Activated CD4-positive, alpha-beta T cell treated with anti-CD3 and anti-CD28 coated beads for 36 hours (primary cell): ENCODE data around the gene TSPO2. TPM values are rescaled to one million over a fixed set of nuclear protein-coding genes. Genes with fewer than 3 reads are reported as not detected.

Experiments used
- ATAC-seq: fragments of 200-7000 bp; cut with Tn5 transposase; one replicate; pipeline ENCODE4 v1.10.0; 2021; ENCODE audit warnings: mild to moderate bottlenecking, moderate library complexity
- CTCF ChIA-PET: fragments of 350-600 bp; sonication (Branson Sonifier 250); formaldehyde crosslinking; loops from one replicate; lab custom pipeline; 2021; ENCODE audit warnings: antibody characterized with exemption; lab: Charles Lee
- POLR2A ChIA-PET: fragments of 350-600 bp; sonication (Branson Sonifier 250); formaldehyde crosslinking; loops from one replicate; lab custom pipeline; 2021; ENCODE audit warnings: antibody characterized with exemption, inconsistent platforms; lab: Charles Lee
- DNase-seq: peaks from one replicate; pipeline ENCODE4 v3.0.0-alpha.2; 2020
- H3K27ac Mint-ChIP-seq: one replicate; pipeline ENCODE4 v1.8.0; 2021; ENCODE audit warnings: mixed read lengths
- H3K27me3 Mint-ChIP-seq: one replicate; pipeline ENCODE4 v1.8.0; 2021; ENCODE audit warnings: mixed read lengths
- H3K36me3 Mint-ChIP-seq: one replicate; pipeline ENCODE4 v1.8.0; 2021; ENCODE audit warnings: low read depth, mixed read lengths
- H3K4me1 Mint-ChIP-seq: one replicate; pipeline ENCODE4 v1.8.0; 2021; ENCODE audit warnings: mixed read lengths
- H3K4me3 Mint-ChIP-seq: one replicate; pipeline ENCODE4 v1.8.0; 2021; ENCODE audit warnings: mild to moderate bottlenecking, moderate library complexity, mixed read lengths
- H3K9me3 Mint-ChIP-seq: one replicate; pipeline ENCODE4 v1.8.0; 2021; ENCODE audit warnings: low read depth, mixed read lengths
- intact Hi-C, 2 experiments: fragments of 100-400 bp; cut with DNase I in 1 of 2; cut with micrococcal nuclease in 1 of 2; formaldehyde crosslinking; loops; one replicate each; pipeline versions ENCODE4 v1.14.2 to v1.15.1; 2022 to 2024; cut with DNase I, micrococcal nuclease
- total RNA-seq, 2 experiments: library from RNA; stranded (reverse); gene quantifications; one replicate each; pipeline ENCODE4 v1.2.3, GENCODE V29; 2021

The TSPO2 gene
- total RNA-seq, 2 experiments from 2014 or later = not detected

DNA sequence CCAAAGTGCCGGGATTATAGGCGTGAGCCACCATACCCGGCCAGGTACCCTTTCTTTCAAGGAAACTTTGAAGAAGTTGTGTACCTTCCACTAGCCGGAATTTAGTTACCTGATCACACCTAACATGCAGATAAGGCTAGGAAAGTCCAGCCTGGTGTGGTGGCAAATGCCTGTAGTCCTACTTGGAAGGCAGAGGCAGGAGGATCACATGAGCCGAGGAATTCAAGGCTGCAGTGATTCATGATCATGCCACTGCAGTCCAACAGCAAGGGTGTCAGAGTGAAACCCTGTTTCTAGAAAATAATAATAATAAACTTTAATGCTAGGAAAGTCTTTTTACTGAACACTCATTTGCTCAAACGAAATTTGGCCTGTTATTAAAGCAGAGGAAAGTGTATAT, 51.5 kb downstream of the TSPO2 start:
- Mint-ChIP-seq H3K4me3 (no peak overlapping the region), H3K9me3 (no peaks in the 10 kb centered on the region), H3K4me1 (no peaks in the 10 kb centered on the region), H3K36me3 (peaks cover 68% of the 10 kb centered on the region), H3K27me3 (no peaks in the 10 kb centered on the region), H3K27ac (no peak overlapping the region)
- intact Hi-C loops = loop anchor here in 1 of 2 experiments (5.0 kb wide), 2 partner anchors 89 to 224 kb away; no protein-coding TSS in a partner anchor
- DNase-seq (no peak), ATAC-seq (no peak)
- CTCF ChIA-PET = interaction anchor here (0.8 kb wide), 1 partner anchor 84 kb away, joined by 3 read pairs; no protein-coding TSS in a partner anchor
- POLR2A ChIA-PET = no interaction called here

Other genes with a start within 250 kb of the TSPO2 start
- 1 to 10 TPM; 1.8 to 1.9 TPM for gene UNC5CL, start 3.2 kb upstream of the TSPO2 start, total RNA-seq
- gene APOBEC2, start 10.7 kb downstream of the TSPO2 start, total RNA-seq = not detected
- 10 to 100 TPM; 35.3 to 45.1 TPM for gene OARD1, start 29.9 kb downstream of the TSPO2 start, total RNA-seq
- 10 to 100 TPM; 31.5 to 38.2 TPM for gene NFYA, start 30.5 kb downstream of the TSPO2 start, total RNA-seq
- gene TREML1, start 111.9 kb downstream of the TSPO2 start, total RNA-seq = not detected
- not detected for gene TREM2, start 120.6 kb downstream of the TSPO2 start, total RNA-seq
- 1 to 10 TPM; 7.1 to 8.2 TPM for gene TREML2, start 158.7 kb downstream of the TSPO2 start, total RNA-seq
- gene TREML4, start 185.9 kb downstream of the TSPO2 start, total RNA-seq = not detected
- under 1 TPM; 0.62 to 0.86 TPM for gene TREM1, start 244.2 kb downstream of the TSPO2 start, total RNA-seq